GM19395 (cell line): Measurements from ENCODE around the gene CPTP.

Source experiments
- ATAC-seq: cut with Tn5 transposase; IDR thresholded peaks from one replicate; pipeline ENCODE4 v1.9.1; 2021; ENCODE audit warnings: mild to moderate bottlenecking, moderate library complexity; ENCODE audit not compliant: unreplicated experiment

Gene CPTP

DNA sequence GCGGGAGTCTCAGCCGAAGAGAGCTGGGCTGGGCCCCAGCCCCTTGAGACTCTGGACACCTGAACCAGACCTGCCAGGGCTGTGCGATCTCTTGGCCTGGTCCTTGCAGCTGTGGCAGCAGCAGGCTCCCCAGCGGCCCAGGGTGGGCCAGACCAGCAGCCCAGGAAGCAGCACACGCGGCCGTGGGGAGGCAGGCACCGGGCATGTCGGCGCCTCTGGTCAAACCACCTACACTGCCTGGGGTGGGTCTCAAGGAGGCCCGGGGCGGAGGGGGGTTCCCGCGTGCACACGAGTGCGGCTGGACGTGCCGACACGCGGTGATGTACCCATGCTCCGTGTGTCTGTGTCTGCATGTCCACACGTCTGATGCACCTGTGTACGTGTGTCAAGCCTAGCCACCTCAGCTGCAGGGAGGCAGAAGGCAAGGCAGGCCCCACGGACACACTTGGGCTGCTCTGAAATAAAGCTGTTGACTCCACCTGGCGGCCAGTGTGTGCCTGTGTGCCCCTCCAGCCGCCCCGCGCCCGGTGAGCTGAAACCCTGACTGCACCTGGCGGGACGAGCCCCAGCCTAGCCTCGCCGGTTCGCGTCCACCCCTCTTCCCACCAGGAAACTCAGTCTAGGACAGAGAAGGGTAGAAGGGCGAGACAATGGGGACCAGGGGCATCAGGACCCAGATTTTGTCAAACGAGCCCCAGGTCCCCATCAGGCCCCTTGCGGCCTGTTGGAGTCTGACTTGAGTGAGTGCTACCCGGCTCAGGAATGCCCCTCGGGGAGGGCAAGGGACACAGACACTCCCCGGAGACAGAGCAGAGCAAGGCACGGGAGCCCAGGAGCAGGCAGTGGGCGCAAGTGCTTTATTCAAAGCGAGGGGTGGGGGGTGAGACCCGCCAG lies 32.8 kb upstream of the CPTP start:
- no peak for ATAC-seq

DNA sequence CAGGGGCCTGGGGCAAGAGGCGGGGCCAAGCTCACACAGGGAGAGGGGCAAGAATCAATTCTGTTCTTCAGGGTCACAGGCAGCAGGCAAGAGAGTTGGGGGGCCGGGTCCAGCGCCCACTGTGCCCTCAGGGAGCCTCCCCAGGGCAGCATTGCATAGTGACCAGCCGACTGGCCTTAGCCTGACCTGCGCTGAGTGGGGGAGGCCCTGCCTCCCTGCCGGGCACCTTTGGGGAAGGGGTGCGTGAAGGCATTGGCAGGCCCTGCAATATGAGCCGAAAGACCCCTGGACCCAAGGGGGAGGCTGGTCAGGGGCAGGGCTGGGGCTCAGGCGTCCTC lies 32.2 kb upstream of the CPTP start:
- ATAC-seq: no peak

DNA sequence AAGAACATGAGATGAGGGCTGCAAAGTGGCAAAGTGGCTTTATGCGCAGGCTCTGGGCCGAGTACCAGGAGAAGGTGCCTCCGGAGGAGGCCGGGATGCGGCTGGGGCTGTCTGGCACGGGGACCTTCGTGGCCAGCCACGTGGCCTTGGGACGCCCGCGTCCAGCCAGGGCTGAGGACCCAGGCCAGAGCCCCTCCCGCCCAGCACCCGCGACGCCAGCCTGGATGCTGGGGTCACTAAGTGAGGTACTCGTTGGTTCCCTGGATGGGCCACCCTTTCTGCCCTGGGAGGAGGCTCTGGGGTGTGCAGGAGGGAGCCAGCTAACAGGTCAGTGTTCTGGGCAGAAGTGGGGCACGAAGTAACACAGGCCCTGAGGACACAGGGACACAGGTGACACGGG lies 31.8 kb upstream of the CPTP start:
- ATAC-seq: no peak

DNA sequence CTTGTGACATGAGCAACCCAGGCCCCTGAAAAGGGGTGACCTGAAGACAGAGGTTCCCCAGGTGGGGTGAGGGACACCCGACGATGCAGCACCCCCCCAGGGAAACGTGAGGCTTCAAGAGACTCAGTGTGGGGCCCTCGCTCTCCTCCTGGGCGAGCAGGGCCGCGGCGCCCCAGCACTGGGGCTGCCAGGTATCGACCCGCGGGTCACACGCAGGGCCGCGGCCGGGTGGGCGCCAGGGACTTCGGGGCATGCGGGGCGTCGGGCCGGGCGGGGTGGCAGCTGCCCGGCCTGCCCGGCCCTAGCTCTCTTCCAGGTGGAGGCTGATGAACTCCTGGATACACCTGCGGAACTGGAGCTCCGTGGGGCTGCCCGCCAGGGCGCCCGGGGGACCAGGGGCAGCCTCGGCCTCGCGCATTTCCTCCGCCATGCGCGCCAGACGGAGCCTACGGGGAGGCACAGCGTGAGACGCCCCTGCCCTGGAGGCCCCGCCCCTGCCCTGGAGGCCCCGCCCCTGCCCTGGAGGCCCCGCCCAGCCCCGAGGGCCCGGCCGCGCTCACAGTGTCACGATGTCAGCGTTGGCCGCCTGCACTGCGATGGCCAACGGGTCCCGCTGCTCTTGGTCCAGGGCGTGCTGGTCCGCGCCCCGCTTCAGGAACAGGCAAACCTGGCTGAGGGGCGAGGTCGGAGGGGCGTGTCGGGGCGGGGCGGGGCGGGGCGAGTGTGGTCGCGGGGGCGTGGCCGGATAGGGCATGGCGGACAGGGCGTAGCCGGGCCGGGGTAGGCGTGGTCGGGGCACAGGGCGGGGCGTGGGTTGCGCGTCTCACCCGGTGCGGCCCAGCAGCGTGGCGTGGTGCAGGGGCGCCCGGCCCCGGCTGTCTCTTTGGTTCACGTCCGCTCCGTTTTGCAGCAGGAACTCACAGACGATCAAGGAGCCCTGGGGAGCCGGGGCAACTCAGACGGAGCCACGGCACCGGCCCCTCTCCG lies 31.0 kb upstream of the CPTP start:
- no peak for ATAC-seq

DNA sequence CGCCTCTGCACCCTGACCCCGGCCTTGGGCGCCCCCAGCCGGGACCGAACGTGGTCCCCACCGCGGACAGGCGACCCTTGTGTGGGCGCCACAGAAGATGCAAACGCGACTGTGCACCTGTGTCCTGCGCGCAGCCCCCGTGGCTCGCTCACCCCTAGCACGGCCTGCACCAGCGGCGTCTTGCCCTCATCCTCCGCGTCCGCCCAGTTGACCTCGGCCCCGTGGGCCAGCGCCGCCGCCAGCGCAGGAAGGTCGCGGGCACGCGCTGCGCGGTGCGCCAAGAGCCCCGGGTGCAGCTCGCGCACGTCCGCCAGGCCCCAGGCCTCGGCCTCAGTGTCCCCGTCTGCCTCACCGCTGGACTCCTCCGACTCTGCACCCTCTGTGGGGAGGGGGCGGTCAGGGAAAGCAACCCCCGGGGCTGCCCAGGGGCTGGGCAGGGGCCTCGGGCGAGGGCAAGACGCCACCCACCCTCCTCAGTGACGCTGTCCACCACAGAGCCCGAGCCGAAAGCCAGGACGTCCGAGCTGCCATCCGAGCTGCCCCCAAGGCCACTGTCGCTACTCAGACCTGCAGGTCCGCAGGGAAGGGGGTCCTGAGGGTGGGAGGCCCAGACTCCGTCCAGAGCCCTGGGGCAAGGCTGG lies 30.2 kb upstream of the CPTP start:
- no peak for ATAC-seq

DNA sequence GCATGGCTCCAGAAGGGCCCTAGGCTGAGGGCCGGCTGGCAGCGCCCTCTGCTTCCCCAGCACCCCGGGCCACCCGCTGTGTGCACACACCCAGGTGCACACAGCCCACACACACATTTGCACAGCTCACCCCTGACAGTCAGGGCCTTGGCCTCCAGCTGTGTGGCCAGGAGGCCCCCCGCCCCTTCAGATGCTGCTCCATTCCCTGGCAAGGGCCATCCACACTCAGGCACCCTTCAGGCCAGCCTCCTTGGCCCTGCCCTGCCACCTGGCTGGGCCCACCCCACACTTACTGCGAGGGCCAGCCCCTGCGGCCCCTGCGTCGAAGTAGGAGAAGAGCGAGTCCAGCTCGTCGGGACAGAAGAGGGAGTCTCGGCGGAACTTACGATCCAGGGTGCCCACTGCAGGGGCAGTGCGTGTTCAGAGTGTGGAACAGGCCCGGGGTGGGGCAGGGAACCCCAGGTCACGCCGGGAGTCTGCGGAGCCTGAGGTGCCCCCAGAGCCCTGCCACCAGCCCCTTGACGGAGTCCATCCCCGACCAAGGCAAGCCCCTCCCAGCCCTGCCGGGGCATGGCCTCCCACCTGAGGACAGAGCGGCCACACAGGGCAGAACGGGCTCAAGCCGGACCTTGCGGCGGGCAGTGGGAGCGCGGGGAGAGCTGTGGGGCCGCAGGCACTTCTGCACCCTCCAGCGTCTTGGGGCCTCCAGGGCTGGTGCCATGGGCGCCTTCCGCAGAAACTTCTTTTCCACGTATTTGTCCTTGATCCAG lies 29.3 kb upstream of the CPTP start:
- ATAC-seq: no peak

DNA sequence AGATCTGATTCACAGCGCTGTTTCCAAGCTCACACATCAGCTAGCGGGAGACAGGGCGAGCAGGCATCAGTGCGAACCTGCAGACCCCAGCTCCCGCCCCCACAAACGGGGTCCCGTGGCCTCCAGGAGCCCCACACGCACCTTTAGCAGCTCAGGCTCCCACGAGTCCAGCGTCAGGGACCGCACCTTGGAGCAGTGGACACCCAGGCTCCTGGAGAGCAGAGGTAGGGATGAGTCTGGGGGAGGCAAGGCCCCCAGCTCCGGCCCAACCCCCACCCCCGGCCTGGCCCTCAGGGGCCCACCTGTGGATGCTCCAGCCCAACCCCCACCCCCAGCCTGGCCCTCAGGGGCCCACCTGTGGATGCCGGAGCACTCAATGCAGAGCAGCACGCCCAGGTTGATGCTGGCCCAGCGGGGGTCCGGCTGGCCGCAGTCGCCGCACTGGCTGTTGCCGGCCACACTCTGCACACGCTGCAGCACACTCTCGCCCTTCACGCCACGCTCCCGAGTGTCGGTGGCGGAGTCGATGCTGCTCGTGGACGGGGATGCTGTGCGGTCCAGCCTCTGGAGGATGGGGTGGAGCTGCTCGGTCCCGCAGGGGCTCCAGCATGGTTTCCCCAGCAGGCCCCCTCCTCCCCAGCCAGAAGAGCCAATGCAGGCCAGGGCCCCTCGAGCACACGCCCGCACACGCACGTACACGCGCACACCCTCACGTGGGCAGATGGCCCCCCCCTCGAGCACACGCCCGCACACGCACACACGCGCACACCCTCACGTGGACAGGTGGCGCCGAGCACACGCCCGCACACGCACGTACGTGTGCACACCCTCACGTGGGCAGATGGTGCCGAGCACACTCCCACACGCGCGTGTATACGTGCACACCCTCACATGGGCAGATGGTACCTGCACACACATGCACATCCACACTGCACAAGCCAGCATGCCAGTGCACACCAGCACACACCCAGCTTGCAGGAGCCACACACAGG lies 28.2 kb upstream of the CPTP start:
- no peak for ATAC-seq

DNA sequence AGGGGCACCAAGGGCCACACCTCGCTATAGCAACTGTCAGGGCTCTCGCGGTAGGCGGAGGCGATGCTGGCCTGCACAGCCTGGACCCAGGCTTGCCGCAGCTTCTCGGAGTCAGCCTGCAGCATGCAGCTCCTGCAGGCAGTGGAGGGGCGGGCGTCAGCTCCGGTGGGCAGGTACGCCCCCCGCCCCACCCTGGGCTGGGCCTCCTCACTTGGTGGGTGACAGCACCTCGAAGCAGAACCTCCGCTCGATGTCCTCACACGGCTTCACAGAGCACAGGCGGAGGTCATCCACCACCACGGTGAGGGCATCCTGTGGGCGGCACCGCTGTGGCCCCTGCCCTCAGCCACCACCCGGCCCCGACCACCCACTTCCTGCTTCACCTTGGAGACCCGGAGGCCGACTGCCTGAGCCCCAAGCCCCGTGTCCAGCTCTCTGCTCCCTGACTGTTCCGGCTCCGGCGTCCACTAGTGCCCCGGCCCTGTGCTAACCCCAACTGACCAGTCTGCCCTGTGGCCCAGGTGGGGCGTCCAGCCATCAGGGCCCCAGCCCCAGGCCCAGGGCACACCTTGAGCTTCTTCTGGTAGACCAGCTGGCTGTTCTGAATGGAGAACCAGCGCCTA lies 26.7 kb upstream of the CPTP start:
- ATAC-seq: no peak

DNA sequence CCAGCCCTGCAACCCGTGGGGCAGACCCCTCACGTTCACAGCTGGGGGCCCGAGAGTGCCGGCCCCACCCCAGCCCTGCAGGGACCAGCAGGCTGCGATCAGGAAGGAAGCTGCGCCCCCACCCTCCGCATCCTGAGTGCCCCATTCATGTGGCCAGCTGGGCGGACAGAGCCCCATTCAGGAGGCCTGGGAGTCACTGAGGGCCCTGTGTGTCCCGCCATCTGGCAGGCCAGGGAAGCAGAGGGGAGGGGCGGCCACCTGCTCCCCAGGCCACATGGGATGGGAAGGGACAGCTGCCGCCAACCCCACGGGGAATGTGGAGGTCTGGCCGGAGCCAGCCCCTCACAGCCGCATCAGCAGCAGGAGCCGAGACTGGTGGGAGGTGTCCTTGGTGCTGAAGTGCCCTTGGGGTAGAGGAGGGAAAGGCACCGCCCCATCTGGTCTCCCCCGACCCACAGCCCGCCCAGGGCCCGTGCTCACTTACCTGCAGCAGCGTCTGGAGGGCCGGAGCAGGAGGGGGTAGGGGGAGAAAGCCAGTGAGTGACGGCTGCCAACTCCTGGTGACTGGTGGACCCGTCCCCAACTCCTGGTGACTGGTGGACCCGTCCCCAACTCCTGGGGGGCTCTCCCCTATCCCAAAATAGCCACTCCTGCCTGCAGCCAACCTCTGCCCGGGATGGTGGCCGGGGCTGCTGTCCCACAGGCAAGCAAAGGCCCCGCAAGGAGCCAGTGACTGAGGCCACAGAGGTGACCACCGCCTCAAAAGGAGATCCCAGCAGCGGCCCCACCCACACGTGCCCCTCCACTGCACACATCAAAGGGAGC lies 25.5 kb upstream of the CPTP start:
- ATAC-seq: no peak

DNA sequence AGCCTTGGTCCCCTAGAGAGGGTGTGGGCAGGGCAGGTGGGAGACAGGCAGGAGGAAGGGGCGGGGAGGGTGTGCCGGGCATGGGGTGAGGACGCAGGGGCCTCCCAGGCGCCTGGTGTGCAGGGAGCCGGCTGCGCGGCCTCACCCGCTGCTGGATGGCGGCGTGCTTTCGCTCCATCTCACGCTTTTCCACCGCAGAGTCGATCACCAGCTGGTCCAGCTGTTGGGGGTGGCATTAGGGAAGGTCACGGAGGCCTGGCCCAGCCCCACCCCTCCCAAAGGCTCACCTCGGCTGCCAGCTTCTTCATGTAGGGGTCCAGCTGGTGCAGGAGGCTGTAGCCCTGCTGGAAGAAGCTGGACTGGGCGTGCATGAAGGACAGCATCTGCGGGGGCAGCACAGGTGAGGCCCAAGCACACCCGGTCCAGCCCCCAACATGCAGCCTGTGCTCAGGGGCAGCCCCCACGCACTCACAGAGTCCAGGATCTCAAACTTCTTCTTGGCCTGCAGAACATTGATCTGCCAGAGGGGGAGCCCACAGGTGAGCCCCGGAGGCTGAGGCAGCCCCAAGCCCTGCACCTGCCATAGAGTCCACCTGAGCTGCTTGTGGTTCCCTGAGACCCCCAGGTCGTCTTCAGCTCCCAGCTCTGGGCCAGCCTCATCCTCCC lies 24.8 kb upstream of the CPTP start:
- no peak for ATAC-seq

DNA sequence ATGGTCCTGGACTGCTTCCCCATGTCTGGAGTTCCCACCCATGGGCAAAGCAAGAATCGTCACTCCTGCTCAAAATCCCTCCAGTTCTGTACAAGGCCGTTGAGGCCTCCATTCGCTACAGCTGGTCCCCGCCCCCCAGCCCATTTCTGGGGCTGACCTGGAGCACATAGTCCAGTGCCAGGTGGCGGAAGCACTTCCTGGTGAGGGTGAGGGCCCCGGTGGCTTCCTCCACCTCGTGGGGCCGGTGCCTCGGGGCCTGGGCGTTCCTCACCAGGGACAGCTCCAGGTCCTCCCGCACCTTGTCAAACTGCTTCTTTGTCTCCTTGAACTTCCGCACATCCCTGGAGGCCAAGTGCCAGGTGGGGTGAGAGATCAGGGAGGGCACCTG lies 24.3 kb upstream of the CPTP start:
- no peak for ATAC-seq

DNA sequence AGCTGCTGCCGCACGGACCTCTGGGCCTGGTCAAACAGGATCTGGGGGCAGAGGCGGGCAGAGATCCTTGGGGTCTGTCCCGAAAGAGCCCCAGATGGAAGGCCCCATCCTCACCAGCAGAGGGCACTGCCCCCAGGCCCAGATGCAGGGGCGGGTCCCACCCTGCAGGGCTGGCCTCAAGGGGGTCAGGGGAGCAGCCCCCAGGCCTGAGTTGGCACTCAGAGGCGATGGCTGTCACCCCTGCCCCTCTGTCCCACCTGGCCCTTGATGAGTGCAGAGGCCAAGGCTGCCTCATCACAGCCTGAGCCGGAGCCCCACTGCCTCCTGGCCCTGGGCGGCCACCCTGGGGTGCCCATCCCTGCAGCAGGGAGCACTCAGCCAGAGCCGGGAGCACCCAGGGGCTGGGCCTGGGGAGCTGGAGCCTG lies 22.6 kb upstream of the CPTP start:
- no peak for ATAC-seq

DNA sequence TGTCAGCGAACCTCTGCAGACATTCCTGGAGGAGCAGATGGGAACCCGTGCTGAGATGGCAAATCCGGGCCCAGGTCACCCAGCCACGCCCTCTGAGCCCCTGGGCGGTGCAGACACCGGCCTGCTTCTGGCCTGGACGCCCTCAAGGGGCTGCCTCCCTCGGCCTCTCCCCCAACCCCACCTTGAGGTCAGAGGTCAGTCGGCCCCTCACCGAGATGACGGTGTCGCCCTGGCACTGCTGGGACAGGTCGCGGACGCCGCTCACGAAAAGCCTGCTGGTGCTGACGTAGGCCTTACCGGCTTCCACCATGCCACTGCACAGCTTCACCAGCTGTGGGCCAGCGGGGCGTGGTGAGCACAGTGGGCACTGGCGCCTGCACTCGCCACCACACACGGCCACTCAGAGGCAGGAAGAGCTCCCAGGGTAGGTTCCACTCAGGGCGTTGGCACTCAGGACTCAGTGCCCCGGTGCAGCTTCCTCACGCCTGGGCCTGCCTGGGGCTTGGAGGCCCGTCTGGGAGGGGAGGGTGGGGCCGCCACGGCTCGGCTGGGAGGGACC lies 21.6 kb upstream of the CPTP start:
- ATAC-seq: no peak

DNA sequence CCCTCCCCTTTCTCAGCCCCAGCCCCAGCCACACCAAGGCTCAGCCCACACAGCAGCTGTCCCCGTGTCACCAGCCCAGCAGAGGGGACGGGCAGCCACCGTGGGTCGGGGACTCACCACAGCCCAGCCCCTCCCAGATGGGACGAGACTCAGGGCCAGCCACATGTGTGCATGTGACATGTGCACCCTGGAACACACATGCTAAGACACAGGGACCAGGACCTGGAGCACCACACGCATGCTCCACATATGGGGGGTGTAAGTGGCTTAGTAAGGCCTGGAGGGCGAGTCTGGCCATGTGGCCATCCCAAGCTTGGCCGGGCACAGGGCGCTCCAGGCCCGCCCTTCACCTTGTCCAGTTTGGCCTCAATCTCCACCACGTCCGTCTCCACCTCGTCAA lies 20.9 kb upstream of the CPTP start:
- ATAC-seq: no peak

DNA sequence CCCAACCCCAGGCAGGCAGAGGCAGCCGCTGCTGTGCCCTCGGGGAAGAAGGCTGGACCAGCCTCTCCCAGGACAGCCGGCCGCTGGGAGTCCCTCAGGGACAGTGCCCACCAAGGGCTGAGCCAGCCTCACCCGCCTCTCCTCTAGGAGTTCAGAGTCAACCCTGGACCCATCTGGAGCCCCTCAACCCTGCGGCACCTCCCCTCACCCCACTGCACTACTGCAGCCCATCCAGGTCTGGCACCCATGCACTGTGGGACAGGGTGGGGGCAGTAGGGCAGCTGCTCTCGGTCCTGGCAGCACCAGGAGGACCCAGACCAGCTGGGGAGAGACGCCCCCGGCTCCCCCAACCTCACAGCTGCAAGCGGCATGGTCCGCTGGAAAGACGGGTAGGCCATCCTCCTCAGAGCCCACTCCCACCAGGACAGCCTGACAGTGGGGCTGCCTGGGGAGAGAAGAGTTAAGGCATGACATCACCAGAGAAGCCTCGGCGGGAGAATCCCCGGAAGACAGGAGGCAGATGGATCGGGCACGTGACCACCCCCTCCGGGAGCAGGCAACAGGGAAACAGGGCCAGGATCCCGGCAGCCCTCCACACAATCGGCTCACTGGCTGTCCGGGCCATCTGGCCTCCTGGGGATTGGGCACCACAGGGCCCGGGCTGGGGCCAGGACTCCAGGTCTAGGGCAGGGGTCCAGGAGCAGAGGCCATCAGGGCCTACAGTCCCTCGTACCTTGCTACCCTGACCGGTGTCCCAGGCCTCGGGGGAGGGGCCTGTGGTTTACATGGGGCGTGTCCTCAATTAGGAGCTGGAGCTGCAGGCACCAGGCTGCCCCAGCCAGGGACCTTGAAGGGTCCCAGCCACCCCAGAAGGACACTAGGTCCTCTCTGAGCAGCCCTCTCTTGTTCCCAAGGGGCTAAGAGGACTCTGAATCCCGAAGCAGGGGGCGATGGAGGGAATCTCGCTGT lies 20.0 kb upstream of the CPTP start:
- no peak for ATAC-seq
